Activated T-cell treated with anti-CD3 and anti-CD28 coated beads for 48 hours (primary cell): ENCODE data around the gene FBLN5.
"Not testable (repeated sequence)": the region's sequence is repeated elsewhere in the genome, so short reads cannot be mapped to it uniquely, and the experiment has no call there.

Source experiments
- DNase-seq: peaks from one replicate; pipeline ENCODE4 v3.0.0-alpha.2; 2020; ENCODE audit warnings: low read depth

FBLN5 gene

DNA sequence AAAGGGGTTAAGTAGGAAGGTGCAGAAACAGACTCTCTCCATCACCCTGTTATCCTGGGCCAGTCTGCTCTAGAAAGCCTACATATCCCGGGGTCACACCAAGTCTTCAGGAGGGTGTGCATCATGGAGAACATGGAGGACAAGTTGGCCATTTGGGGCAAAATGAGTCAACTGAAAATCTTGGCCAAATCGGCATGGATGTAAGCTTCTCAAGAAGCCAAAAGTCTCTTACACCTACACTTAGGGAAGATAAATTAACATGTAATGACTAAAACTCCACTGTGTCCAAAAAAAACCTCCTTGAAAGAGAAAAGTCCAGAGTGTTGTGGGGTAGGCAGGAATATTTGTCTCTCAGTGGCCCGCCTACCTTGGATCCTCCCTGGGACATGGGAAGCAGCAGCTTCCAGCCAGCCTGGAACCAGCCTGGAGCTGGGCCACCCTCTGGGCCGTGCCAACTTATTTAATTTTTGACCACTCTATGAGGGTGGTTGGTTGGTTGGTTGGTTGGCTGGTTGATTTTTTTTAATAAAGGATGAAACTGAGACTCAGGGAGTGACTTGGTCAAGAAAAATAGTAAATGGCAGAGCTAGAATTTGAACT is 62.3 kb downstream of the FBLN5 start:
- DNase-seq, result no peak

- no peak for DNase-seq
Measured at GRCh38 chr14:91884664-91885063, 62.8 kb downstream of the FBLN5 start.

- no peak for DNase-seq
Measured at GRCh38 chr14:91883753-91884152, 63.7 kb downstream of the FBLN5 start.

- no peak for DNase-seq
Measured at GRCh38 chr14:91882776-91883175, 64.7 kb downstream of the FBLN5 start.

GRCh38 chr14:91882369-91882768 is 65.1 kb downstream of the FBLN5 start:
- no peak for DNase-seq

DNA sequence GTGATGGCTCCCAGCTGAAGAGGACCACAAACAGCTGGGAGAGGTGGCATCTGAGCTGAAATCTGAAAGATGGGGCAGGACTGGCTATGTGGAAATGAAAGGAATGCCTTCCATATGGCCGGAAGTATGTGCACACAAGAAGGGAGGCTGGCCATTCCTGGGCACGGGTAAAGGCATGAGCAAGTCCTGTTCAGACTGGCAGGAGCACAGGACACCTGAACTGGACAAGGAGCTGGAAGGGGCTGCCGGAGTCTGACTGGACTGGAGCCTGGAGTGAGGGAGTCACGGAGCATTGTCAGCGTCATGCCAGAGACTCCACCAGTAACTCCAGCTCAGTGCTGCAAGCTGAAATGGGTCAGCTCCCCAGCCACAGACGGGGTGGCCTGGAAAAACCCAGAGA is 68.3 kb downstream of the FBLN5 start:
- DNase-seq, result no peak

DNA sequence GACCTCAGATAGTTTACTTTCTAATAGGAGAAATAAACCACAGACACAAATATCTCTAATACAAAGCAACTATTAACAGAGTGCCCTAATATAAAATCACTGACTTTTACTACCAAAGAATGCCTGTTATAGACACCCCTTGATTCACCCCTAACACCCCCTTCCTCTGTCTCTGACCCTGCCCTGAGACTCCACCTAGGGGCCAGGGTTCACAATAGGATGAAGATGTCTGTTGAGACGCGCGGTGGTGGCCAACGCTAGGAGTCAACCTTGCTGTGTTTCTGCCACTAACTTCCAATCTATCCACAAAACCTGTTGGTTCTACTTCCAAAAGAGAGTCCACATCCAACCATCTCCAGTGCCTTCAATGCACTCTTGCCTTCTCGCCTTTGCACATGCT is 69.2 kb downstream of the FBLN5 start:
- no peak for DNase-seq

GRCh38 chr14:91877376-91877915 is 70.0 kb downstream of the FBLN5 start:
- DNase-seq, result no peak

DNA sequence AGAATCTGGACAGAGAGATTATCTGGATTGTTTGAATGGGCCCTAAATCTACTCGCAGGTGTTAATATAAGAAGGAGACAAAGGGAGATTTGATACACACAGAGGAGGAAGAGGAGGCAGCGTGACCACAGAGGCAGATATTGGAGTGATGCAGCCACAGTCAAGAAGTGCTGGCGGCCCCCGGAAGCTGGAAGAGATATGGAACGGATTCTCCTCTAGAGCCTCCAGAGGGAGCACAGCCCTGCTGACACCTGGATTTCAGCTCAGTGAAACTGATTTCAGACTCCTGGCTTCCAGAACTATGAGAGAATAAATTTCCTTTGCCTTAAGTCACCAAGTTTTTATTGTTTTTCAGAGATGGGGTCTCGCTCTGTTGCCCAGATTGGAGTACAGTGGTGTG is 71.0 kb downstream of the FBLN5 start:
- DNase-seq, result no peak

DNA sequence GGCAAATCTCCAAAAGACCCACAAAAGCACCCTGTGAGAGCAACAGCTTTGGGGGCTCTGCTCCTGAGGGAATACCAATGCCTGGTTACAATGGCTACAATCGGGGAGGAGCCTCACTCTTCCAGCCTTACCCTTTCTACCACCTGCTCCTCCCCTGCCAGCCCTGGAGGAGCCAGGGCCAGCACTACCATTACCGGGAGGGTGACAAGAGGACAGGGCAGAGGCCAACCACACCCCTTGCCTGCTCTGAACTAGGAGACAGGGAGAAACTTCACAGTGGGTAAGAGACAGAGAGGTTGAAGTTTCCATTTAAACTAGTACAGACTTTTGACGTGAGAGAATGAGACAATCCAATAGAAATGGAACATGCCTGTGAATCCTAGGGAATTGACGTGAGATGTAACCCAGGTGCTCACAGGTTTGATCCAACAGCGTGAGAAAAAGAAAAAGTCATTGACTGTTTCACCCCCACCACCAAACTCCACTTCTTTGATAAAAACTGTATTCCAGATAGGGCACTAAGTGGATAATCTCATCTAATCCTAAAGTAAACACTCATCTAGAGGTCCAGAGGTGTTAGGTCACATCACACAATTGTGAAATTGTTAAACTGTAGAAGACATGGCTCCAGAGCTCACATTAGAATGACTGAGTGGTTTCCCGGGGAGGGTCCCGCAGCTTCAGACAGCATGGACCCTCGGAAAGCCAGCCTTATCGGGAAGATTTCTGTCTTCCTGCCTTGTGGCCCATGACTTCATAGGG is 71.8 kb downstream of the FBLN5 start:
- DNase-seq, result no peak

DNA sequence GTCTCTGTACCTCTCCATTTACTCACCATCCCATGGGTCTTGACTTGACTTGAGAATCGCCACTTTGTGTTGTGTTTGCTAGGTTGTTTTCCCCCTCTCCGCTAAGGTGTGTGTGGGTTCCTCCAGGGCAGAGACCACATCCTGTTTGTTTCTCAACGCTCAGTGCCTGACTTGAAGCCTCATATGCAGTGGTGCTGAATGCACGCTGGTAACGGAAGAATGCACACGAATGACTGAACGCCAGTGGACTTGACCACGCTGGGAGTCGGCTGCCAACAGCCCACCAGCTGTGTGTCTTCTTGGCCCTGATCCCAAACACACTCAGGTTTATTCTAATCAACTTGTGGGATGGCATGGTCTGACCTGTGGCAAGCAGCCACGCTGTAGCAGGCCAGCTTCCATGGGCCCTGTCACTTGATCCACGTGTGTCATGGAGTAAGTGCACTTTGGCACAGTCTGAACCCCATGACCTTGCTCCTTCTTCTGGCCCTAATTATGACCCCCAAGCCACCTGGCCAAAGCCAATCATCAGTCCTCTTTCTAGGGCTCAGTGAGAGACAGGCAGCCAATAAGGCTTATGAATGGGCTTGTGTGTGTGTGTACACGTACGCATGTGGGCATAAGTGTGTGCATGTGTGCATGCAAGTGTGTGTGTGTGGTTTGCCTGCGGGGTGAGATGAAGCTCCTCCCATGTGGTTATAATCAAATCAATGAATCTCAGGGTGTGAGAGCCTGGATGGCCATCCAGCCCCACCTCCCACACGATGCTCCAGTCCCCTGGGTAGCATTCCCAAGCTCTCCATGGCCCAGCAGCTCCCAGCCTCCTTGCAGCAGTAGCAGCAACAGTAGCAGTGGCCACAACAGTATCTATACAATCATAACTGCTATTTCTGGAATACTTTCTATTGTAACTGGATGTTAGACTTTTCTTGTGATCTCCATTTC is 73.8 kb downstream of the FBLN5 start:
- no peak for DNase-seq

- no peak for DNase-seq
Measured at GRCh38 chr14:91872517-91873470, 74.7 kb downstream of the FBLN5 start.

DNA sequence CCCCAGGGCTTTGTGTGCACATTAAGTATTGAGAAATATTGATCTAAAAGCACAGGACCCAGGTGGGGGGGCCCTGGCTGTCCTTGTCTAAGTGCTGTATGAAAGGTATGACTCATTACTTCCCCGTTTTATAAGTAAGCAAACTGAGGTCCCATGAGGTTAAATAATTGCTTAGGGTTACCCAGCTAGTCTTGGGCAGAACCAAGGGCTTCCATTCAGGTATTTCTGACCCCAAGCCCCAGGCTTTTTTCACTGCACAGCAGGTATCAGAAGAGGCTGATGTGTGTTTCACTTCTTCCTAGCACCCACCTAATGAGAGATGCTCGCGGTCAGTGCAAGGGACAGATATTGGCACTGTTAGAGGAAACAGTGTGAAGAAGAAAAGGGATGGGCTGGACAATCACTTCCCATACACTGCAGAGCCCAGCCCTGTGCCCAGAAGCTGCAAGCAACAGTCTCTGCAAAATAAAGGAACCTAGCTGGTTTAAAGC is 75.4 kb downstream of the FBLN5 start:
- DNase-seq, result no peak

GRCh38 chr14:91871401-91871800 is 76.1 kb downstream of the FBLN5 start:
- DNase-seq, result not testable (repeated sequence)

DNA sequence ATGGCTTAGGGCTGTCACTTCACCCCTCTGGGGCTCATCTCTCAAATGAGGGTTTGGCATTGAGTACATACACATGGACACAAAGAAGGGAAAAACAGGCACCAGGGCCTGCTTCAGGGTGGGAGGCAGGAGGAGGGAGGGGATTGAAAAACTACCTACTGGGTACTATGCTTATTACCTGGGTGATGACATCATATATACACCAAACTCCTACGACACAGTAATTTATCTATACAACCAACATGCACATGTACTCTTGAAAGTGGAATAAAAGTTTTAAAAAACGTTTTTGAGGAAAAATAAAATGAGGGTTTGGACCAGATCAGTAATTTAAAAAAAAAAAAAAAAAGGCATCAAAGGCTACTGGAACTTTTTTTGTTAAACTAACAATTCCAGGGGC is 76.6 kb downstream of the FBLN5 start:
- no peak for DNase-seq

DNA sequence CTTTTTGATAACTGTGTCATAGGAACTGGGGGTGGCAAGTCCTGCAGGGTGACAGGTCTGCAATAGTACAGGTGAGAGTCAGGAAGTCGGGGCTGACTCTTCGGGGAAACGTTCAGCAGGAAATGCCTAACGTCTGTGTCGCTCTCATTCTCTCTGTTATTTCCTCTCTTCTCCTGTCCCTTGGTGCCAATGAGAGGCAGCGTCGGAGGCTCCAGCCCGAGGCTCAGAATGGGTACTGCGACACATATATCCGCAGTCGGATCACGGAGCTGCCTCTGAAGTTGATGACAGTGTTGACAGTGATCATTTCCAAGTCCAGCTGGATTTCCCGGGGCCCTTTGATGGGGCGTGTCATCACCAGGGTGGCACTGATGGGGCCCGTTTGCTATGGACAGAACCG is 77.5 kb downstream of the FBLN5 start:
- no peak for DNase-seq

GRCh38 chr14:91869556-91869955 is 77.9 kb downstream of the FBLN5 start:
- no peak for DNase-seq

- no peak for DNase-seq
Measured at GRCh38 chr14:91867316-91867988, 80.0 kb downstream of the FBLN5 start, which contains the start of gene TC2N. Gene TC2N, minus strand, starts transcription at chr14:91867536. Its CDS starts 53,767 bp downstream, at chr14:91813769.

DNA sequence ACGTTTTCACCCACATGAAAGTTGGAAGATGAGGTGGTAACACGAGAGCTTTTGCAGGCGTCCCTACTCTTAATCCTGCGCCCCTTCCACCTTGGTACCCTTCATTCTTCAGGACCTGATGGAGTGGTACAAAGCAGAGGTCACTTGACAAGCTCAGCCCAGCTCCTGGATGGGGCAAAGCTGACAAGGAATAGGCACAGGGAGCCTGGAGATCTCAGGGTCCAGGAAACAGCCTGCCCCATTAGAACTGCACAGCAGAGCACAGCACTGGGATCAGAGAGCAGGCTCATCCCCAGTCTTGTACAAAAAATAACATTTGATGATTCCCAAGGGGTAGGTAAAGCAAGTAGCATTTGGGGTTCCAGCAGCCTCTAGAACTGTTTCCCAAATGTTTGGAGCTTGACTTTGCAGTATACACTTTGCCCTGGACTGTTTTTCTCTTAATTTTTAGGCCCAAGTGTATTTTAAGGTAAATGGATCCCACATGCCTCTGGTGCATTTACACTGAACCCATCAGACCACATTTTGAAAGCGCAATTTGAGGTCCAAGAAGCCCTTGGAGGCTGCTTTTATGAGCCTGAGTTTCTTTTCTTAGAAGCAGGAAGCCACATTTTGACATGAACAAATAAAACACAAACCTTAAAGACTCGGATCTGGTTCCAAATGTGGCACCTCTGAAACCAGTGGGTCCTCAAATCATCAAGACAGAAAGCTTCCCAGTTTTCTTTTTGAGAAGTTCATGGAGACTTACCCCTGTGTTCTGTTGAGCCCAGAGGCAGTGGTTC is 80.8 kb downstream of the FBLN5 start:
- no peak for DNase-seq

GRCh38 chr14:91866061-91866460 is 81.4 kb downstream of the FBLN5 start:
- no peak for DNase-seq
